HG02943 (cell line): ENCODE data around the gene SLC49A4.

Source experiments
- ATAC-seq: cut with Tn5 transposase; IDR thresholded peaks from one replicate; pipeline ENCODE4 v1.9.1; 2021; ENCODE audit warnings: mild to moderate bottlenecking, low read depth, moderate library complexity; ENCODE audit not compliant: unreplicated experiment

SLC49A4 gene

GRCh38 chr3:122925756-122926155 lies 130.9 kb downstream of the SLC49A4 start:
- ATAC-seq, result no peak

GRCh38 chr3:122926322-122926721 lies 131.5 kb downstream of the SLC49A4 start:
- ATAC-seq, result no peak

DNA sequence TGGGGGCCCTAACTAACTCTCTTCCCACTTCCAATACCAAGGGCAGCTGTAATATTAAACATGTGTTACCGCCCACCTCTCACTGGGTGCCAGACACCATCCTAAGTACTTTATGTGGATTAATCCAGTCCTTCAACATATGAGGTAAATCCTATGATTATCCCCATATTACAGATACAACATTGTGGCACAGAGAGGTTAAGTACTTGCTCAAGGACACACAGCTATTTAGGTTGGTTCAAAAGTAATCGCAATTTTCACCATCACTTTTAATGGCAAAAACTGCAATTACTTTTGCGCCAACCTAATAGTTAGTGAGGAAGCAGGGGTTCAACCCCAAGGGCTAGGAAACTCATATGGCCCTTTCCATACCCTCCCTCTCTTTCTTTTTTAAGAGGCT lies 131.9 kb downstream of the SLC49A4 start:
- ATAC-seq, result no peak

DNA sequence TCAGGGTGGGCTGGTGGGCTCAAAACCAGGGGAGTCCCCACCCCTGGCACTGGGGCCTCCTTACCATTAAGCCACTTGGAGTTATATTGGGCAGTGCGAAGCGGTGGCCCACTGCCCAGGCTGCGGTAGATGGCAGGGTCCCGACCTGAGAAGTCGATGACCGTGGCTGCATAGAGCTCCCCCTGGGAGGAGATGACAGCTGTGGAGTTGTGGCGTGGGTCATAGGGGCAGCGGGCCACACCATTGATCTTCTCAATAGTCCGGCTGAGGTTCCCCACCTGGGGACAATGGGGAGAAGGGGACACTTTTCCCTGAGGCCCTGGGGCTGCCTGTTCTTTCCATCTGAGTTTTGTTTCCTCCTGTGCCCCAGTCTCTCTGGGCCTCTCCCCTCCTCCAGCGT lies 132.9 kb downstream of the SLC49A4 start:
- no peak for ATAC-seq

DNA sequence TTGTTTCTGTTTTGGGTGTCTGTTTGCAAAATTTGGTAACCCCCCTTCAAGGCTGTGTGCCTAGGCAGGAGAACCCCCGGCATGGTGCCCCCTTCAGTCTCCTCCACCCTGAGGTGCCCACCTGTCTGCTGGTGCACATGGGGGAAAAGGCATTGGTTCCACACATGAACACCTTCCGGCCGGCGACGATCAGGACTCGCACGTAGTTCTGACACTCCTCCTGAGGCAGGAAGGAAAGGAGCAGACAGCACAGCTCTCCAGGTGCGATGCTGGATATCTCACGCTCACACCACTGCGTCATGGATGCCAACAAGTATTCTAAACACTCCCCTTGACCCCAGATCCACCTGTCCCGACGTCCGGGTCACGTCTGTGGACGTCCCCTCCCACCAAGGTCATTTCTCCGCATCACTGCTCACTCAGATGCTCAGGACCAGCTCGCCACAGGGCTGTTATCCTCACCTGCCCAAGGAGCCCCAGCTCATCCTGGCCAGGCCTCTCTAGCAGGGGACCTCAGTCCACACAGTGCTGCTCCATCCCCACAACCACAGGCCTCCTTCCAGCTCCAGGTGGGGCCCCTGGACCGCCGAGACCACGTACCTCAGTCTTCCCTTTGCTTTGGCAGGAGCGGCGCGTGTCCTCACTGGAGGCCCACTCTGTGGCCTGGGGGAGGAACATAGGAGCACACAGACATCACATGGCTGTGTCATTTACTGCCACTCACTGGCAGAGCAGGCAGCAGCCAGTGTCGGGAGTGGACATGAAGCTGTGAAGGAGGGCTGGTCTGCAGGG lies 133.7 kb downstream of the SLC49A4 start:
- ATAC-seq, result no peak

GRCh38 chr3:122929188-122930062 lies 134.6 kb downstream of the SLC49A4 start:
- no peak for ATAC-seq

- ATAC-seq, result no peak
Observed at GRCh38 chr3:122930063-122930997, 135.5 kb downstream of the SLC49A4 start.
